Measurements from ENCODE around the gene ZNF618.

ZNF618 gene

GRCh38 chr9:114061292-114061691, 185.2 kb downstream of the ZNF618 start:
- no peak overlapping the region for H3K4me3 ChIP-seq (ENCODE audit: low read length)
- DNase-seq (ENCODE audit: low read depth) = no peak
- no peak for TF ChIP-seq CTCF (conservative IDR thresholded peaks at IDR 0.05; ENCODE audit: low read length)

DNA sequence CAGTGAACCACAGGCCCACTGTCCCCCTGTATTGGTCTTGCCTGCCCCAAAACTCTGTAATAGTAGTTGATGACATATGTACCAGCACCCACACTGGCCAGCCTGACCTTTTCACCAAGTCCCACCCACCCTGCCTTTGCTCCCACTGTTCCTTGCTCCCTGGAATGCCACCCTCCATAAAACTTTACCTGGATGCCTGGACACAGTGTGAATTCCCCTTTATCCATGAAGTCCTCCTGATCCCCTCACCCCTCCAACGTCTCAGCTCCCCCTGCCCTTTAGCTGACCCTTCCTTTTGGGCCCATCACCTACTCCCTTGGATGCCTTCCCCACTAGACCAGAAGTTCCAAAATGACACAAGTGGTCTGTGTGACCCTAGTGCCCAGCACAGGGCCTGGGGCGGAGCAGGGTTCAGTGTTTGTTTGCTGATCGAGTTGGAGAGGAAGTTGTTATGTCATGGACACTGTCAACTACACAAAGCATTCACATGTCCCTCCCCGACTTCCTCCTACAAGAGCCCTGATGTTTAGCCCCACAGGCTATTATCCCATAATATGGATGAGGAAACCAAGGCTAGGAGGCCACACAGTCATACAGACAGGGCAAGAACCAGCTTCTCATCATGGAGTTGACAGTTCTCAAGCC, 185.8 kb downstream of the ZNF618 start:
- no peak for DNase-seq (ENCODE audit: low read depth)
- no peak overlapping the region for H3K4me3 ChIP-seq (ENCODE audit: low read length)
- TF ChIP-seq CTCF (conservative IDR thresholded peaks at IDR 0.05; ENCODE audit: low read length) = no peak

GRCh38 chr9:114065304-114065703, 189.2 kb downstream of the ZNF618 start:
- TF ChIP-seq CTCF (conservative IDR thresholded peaks at IDR 0.05; ENCODE audit: low read length) = no peak
- H3K4me3 ChIP-seq (ENCODE audit: low read length) = no peak overlapping the region
- DNase-seq (ENCODE audit: low read depth) = no peak

- no peak overlapping the region for H3K4me3 ChIP-seq (ENCODE audit: low read length)
- no peak for TF ChIP-seq CTCF (conservative IDR thresholded peaks at IDR 0.05; ENCODE audit: low read length)
- DNase-seq (ENCODE audit: low read depth) = no peak
Observed at GRCh38 chr9:114069476-114070187, 193.5 kb downstream of the ZNF618 start.

DNA sequence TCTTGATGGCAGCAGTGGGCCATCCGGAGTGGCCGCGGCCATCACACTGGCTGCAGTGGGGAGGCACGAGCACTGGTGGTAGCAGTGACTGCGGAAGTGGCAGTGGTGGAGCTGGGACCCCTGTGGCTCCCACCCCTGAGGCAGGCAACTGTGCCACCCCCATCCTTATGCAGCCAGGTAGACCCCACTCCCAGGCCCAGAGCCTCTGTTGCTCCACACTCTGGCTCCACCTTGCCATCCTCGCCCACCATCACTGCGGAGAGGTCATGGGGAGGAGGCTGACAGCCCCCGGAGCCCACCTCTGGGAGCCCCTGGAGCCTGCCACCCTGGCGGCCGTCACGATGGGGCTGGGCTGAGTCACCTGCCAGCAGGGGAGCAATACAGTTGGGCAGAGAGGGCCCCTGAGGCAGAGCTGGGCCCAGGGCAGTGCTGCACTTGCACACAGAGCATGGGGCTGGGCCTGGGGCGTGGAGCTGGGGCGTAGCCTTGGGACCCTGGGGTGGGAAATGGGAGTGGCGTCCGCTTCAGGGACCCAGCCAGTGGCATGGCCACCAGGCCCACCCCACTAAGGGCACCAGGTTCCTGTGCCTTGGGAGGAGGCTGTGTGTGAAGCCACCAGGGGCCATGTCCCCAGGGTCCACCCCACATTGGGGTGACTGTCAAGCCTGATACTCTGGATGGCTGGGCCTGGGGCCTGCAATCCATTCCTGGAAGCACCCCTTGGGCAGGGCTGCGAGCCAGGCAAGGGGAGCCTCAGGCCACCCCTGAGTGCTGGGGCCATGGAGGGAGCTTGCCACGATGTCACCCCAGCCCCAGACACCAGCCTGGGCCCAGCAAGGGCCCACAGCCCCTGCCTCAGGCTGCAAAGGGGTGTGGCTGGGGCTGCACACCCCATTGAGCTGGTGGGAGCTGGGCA, 194.3 kb downstream of the ZNF618 start:
- no peak for DNase-seq (ENCODE audit: low read depth)

GRCh38 chr9:114071197-114071795, 195.2 kb downstream of the ZNF618 start:
- no peak for DNase-seq (ENCODE audit: low read depth)
- no peak for TF ChIP-seq CTCF (conservative IDR thresholded peaks at IDR 0.05; ENCODE audit: low read length)
- H3K4me3 ChIP-seq (ENCODE audit: low read length) = no peak overlapping the region

More for the DNA sequence above, 194.3 kb downstream of the ZNF618 start:
- no peak overlapping the region for H3K4me3 ChIP-seq (ENCODE audit: low read length)
- no peak for TF ChIP-seq CTCF (conservative IDR thresholded peaks at IDR 0.05; ENCODE audit: low read length)
